Mesenchymal stem cell (in vitro differentiated cells and primary cell): ENCODE data around the gene GRHL3.

Experiments
- DNase-seq: peaks from one replicate; pipeline ENCODE4 v3.0.0-alpha.2; 2013
- H2AFZ ChIP-seq: one replicate; pipeline ENCODE4 v1.6.1; 2013; ENCODE audit warnings: low read depth, mild to moderate bottlenecking, control low read depth, inconsistent platforms, low read length, moderate library complexity
- H2AK5ac ChIP-seq: 2 replicates; pipeline ENCODE4 v1.6.1; 2013; ENCODE audit warnings: low read length, moderate library complexity, mild to moderate bottlenecking, inconsistent platforms; ENCODE audit not compliant: severe bottlenecking
- H2BK120ac ChIP-seq: one replicate; pipeline ENCODE4 v1.6.1; 2013; ENCODE audit warnings: low read depth, mild to moderate bottlenecking, inconsistent platforms, low read length, moderate library complexity
- H2BK12ac ChIP-seq, 2 experiments: one replicate each; pipeline ENCODE4 v1.6.1; 2013; ENCODE audit warnings: inconsistent platforms in 2 of 2, low read length in 2 of 2, mild to moderate bottlenecking in 2 of 2, moderate library complexity in 2 of 2, control low read depth in 1 of 2
- H2BK15ac ChIP-seq: one replicate; pipeline ENCODE4 v1.6.1; 2013; ENCODE audit warnings: mild to moderate bottlenecking, low read depth, inconsistent platforms; ENCODE audit not compliant: poor library complexity, severe bottlenecking
- H2BK5ac ChIP-seq: 2 replicates; pipeline ENCODE4 v1.6.1; 2013; ENCODE audit warnings: low read depth, mild to moderate bottlenecking, low read length, control low read depth, inconsistent platforms; ENCODE audit not compliant: poor library complexity, severe bottlenecking
- H3K14ac ChIP-seq, 2 experiments: one replicate each; pipeline ENCODE4 v1.6.1; 2013; ENCODE audit warnings: inconsistent platforms in 2 of 2, low read length in 2 of 2, control low read depth in 1 of 2, mild to moderate bottlenecking in 1 of 2, moderate library complexity in 1 of 2
- H3K18ac ChIP-seq, 2 experiments: one replicate each; pipeline ENCODE4 v1.6.1; 2013; ENCODE audit warnings: inconsistent platforms in 2 of 2, low read length in 2 of 2, control low read depth in 1 of 2, low read depth in 1 of 2, mild to moderate bottlenecking in 1 of 2
- H3K23ac ChIP-seq, 2 experiments: one replicate each; pipeline ENCODE4 v1.6.1; 2013; ENCODE audit warnings: inconsistent platforms in 2 of 2, low read length in 2 of 2, mild to moderate bottlenecking in 2 of 2, moderate library complexity in 2 of 2, control low read depth in 1 of 2
- H3K27ac ChIP-seq: 2 replicates; pipeline ENCODE4 v1.5.1; 2013; ENCODE audit warnings: mild to moderate bottlenecking, moderate library complexity, low read length, control low read depth, inconsistent platforms; ENCODE audit not compliant: poor library complexity, severe bottlenecking
- H3K27me3 ChIP-seq, 2 experiments: 2 replicates each; pipeline versions ENCODE4 v1.6.1 to v1.7.0; 2013; ENCODE audit warnings: low read length in 2 of 2, mild to moderate bottlenecking in 2 of 2, moderate library complexity in 2 of 2, control low read depth in 1 of 2, inconsistent platforms in 1 of 2; ENCODE audit not compliant: control insufficient read depth in 1 of 2, insufficient read depth in 1 of 2
- H3K36me3 ChIP-seq, 2 experiments: 2 replicates each; pipeline versions ENCODE4 v1.6.1 to v1.7.0; 2013; ENCODE audit warnings: low read length in 2 of 2, control low read depth in 1 of 2, inconsistent platforms in 1 of 2, low read depth in 1 of 2, mild to moderate bottlenecking in 1 of 2; ENCODE audit not compliant: insufficient read depth in 2 of 2, control insufficient read depth in 1 of 2
- H3K4ac ChIP-seq, 2 experiments: one replicate each; pipeline ENCODE4 v1.6.1; 2013; ENCODE audit warnings: inconsistent platforms in 2 of 2, low read length in 2 of 2, mild to moderate bottlenecking in 2 of 2, moderate library complexity in 2 of 2, control low read depth in 1 of 2, low read depth in 1 of 2
- H3K4me1 ChIP-seq: 2 replicates; pipeline ENCODE4 v1.6.1; 2013; ENCODE audit warnings: low read depth, low read length, control low read depth; ENCODE audit not compliant: control insufficient read depth, insufficient read depth
- H3K4me2 ChIP-seq: 2 replicates; pipeline ENCODE4 v1.6.1; 2013; ENCODE audit warnings: low read length, mild to moderate bottlenecking, inconsistent platforms; ENCODE audit not compliant: poor library complexity, severe bottlenecking
- H3K4me3 ChIP-seq, 2 experiments: 2 replicates each; pipeline versions ENCODE4 v1.5.1 to v1.7.0; 2013; ENCODE audit warnings: low read length in 2 of 2, mild to moderate bottlenecking in 2 of 2, control low read depth in 1 of 2, low read depth in 1 of 2; ENCODE audit not compliant: insufficient read depth in 1 of 2
- H3K79me1 ChIP-seq: replicated peaks from 2 replicates; pipeline ENCODE4 v1.6.1; 2013; ENCODE audit warnings: mild to moderate bottlenecking, control low read depth, low read length, inconsistent platforms; ENCODE audit not compliant: poor library complexity, severe bottlenecking
- H3K9ac ChIP-seq: 2 replicates; pipeline ENCODE4 v1.7.0; 2013; ENCODE audit warnings: mild to moderate bottlenecking, low read length, moderate library complexity
- H3K9me3 ChIP-seq: 2 replicates; pipeline ENCODE4 v1.7.0; 2013; ENCODE audit warnings: mild to moderate bottlenecking, low read length; ENCODE audit not compliant: control insufficient read depth
- H4K8ac ChIP-seq: one replicate; pipeline ENCODE4 v1.6.1; 2013; ENCODE audit warnings: inconsistent platforms, mild to moderate bottlenecking, low read length, moderate library complexity
- H4K91ac ChIP-seq: one replicate; pipeline ENCODE4 v1.6.1; 2013; ENCODE audit warnings: mild to moderate bottlenecking, low read length, inconsistent platforms
- WGBS: methylation state at CpG from one replicate; pipeline ENCODE4 v1.1.7; 2013; ENCODE audit warnings: mixed read lengths; 5-methylcytosine and 5-hydroxymethylcytosine counted together

The GRHL3 gene

GRCh38 chr1:24276791-24277190 lies 42.4 kb upstream of the GRHL3 start:
- H3K4me1 ChIP-seq: no peaks in the 10 kb centered on the region
- H3K23ac ChIP-seq: no peak overlapping the region
- H3K4ac ChIP-seq: no peak overlapping the region
- peaks cover 12 to 24% of the 10 kb centered on the region in 2 experiments for H3K27me3 ChIP-seq
- H3K4me3 ChIP-seq: no peak overlapping the region
- peak; percentile 27 for DNase-seq
- H3K79me1 ChIP-seq: no peaks in the 10 kb centered on the region
- H3K18ac ChIP-seq: no peak overlapping the region
- H3K9ac ChIP-seq: no peak overlapping the region
- H4K8ac ChIP-seq: no peak overlapping the region
- no peak overlapping the region for H2BK15ac ChIP-seq
- H3K9me3 ChIP-seq: peaks cover 7% of the 10 kb centered on the region
- H4K91ac ChIP-seq: no peak overlapping the region
- no peak overlapping the region for H3K4me2 ChIP-seq
- no peak overlapping the region for H2BK12ac ChIP-seq
- no peak overlapping the region for H3K27ac ChIP-seq
- H2BK5ac ChIP-seq: no peak overlapping the region
- H3K14ac ChIP-seq: no peak overlapping the region
- no peak overlapping the region for H2BK120ac ChIP-seq
- H2AFZ ChIP-seq: no peak overlapping the region
- H2AK5ac ChIP-seq: no peak overlapping the region
- 85% methylated on average over 6 of the region's 6 CpGs for WGBS
- no peaks in the 10 kb centered on the region for H3K36me3 ChIP-seq

GRCh38 chr1:24277420-24278169 lies 41.6 kb upstream of the GRHL3 start:
- Histone ChIP-seq H2BK120ac (no peak overlapping the region), H2BK5ac (no peak overlapping the region), H3K27ac (no peak overlapping the region), H3K4me1 (no peaks in the 10 kb centered on the region), H3K9ac (no peak overlapping the region), H2BK15ac (no peak overlapping the region), H2BK12ac (no peak overlapping the region), H3K4me2 (no peak overlapping the region), H4K8ac (no peak overlapping the region), H2AFZ (no peak overlapping the region), H3K36me3 (no peaks in the 10 kb centered on the region), H3K4ac (no peak overlapping the region), H3K18ac (no peak overlapping the region), H4K91ac (no peak overlapping the region), H3K23ac (no peak overlapping the region), H3K27me3 (peaks cover 12 to 24% of the 10 kb centered on the region in 2 experiments), H3K4me3 (no peak overlapping the region), H2AK5ac (no peak overlapping the region), H3K9me3 (peaks cover 7% of the 10 kb centered on the region), H3K14ac (no peak overlapping the region), H3K79me1 (no peaks in the 10 kb centered on the region)
- WGBS: 93% methylated on average over 10 of the region's 12 CpGs
- DNase-seq: no peak

GRCh38 chr1:24278726-24279125 lies 40.4 kb upstream of the GRHL3 start:
- H3K9me3 ChIP-seq: no peaks in the 10 kb centered on the region
- no peaks in the 10 kb centered on the region for H3K36me3 ChIP-seq
- H2AFZ ChIP-seq: no peak overlapping the region
- no peak overlapping the region for H3K4me2 ChIP-seq
- no peak overlapping the region for H3K9ac ChIP-seq
- no peak overlapping the region for H3K18ac ChIP-seq
- no peak overlapping the region for H2BK120ac ChIP-seq
- H3K14ac ChIP-seq: peak overlapping the region in 1 of 2 experiments; percentile 35
- peak overlapping the region in 1 of 2 experiments; percentile 55 for H2BK12ac ChIP-seq
- H4K8ac ChIP-seq: no peak overlapping the region
- 94% methylated on average over 3 of the region's 3 CpGs for WGBS
- peak overlapping the region; percentile 20 for H4K91ac ChIP-seq
- DNase-seq: no peak
- H3K23ac ChIP-seq: no peak overlapping the region
- H3K4me1 ChIP-seq: no peaks in the 10 kb centered on the region
- H3K27me3 ChIP-seq: peaks cover 12 to 24% of the 10 kb centered on the region in 2 experiments
- no peak overlapping the region for H2AK5ac ChIP-seq
- no peak overlapping the region for H2BK5ac ChIP-seq
- H3K4ac ChIP-seq: peak overlapping the region in 1 of 2 experiments; percentile 10
- no peaks in the 10 kb centered on the region for H3K79me1 ChIP-seq
- no peak overlapping the region for H3K27ac ChIP-seq
- H3K4me3 ChIP-seq: no peak overlapping the region
- H2BK15ac ChIP-seq: no peak overlapping the region

DNA sequence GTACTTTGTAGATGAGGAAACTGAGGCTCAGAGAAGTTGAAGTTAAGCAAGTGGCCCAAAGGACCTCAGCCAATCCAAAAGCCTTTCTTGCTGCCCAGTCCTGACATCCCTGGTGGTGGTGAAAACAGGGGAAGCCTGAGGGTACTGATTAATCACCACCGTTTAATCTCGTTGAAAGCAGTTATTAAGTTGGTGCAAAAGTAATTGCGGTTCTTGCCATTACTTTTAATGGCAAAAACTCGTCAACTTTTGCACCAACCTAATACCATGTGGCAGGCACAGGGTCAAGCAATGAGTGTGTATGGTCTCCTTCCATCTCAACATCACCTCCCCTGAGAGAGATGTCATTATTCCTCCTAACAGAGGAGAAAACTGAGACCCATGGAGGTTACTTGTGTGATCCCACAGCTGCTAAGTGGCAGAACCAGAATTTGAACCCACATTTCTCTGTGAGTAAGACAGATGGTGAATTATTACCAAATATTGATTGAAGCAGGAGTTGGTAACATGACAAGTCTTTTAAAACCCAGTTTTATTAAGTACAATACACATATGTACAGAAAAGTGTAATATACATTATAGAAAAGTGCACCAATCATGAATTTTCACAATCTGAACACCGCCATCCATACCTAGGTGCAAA lies 39.4 kb upstream of the GRHL3 start:
- no peaks in the 10 kb centered on the region for H3K36me3 ChIP-seq
- no peaks in the 10 kb centered on the region for H3K79me1 ChIP-seq
- H3K4ac ChIP-seq: no peak overlapping the region
- no peak overlapping the region for H3K4me3 ChIP-seq
- H2BK5ac ChIP-seq: no peak overlapping the region
- peak overlapping the region in 1 of 2 experiments; percentile 53 for H3K18ac ChIP-seq
- peaks cover 2% of the 10 kb centered on the region for H3K4me1 ChIP-seq
- no peak overlapping the region for H3K14ac ChIP-seq
- H2BK15ac ChIP-seq: no peak overlapping the region
- H2BK120ac ChIP-seq: no peak overlapping the region
- no peak overlapping the region for H4K91ac ChIP-seq
- no peak overlapping the region for H3K4me2 ChIP-seq
- no peak overlapping the region for H2AK5ac ChIP-seq
- H3K23ac ChIP-seq: no peak overlapping the region
- no peak overlapping the region for H3K27ac ChIP-seq
- H2BK12ac ChIP-seq: no peak overlapping the region
- H4K8ac ChIP-seq: no peak overlapping the region
- no peaks in the 10 kb centered on the region for H3K9me3 ChIP-seq
- H3K9ac ChIP-seq: no peak overlapping the region
- H2AFZ ChIP-seq: no peak overlapping the region
- no peak for DNase-seq
- peaks cover 12 to 23% of the 10 kb centered on the region in 2 experiments for H3K27me3 ChIP-seq
- WGBS: 97% methylated on average over 5 of the region's 5 CpGs
